Loucy (cell line): ENCODE data around the gene SORBS1.

Experiments
- H2AFZ ChIP-seq: fragments of 200-600 bp; sonication (generic); 2 replicates; pipeline ENCODE4 v1.6.0; 2016; ENCODE audit warnings: antibody characterized with exemption, mild to moderate bottlenecking, low read length, moderate library complexity
- H3F3A ChIP-seq: fragments of 200-600 bp; 2 replicates; pipeline ENCODE4 v1.6.0; 2016; ENCODE audit warnings: antibody characterized with exemption, low read depth, mild to moderate bottlenecking
- H3K27me3 ChIP-seq: fragments of 200-600 bp; sonication (generic); 2 replicates; pipeline ENCODE4 v1.6.1; 2014; ENCODE audit warnings: low read length, mild to moderate bottlenecking; ENCODE audit not compliant: insufficient read depth, poor library complexity, severe bottlenecking
- H3K36me3 ChIP-seq: fragments of 200-600 bp; sonication (generic); 2 replicates; pipeline ENCODE4 v1.6.1; 2016; ENCODE audit warnings: low read length; ENCODE audit not compliant: insufficient read depth
- H3K4me1 ChIP-seq: fragments of 200-600 bp; sonication (generic); 2 replicates; pipeline ENCODE4 v1.5.1; 2014; ENCODE audit warnings: low read length, mild to moderate bottlenecking; ENCODE audit not compliant: insufficient read depth, poor library complexity, severe bottlenecking
- H3K4me2 ChIP-seq: fragments of 200-600 bp; sonication (generic); 2 replicates; pipeline ENCODE4 v1.6.0; 2014; ENCODE audit warnings: antibody characterized with exemption, low read length, low read depth, mild to moderate bottlenecking; ENCODE audit not compliant: poor library complexity, severe bottlenecking
- H3K4me3 ChIP-seq: fragments of 200-600 bp; sonication (generic); 2 replicates; pipeline ENCODE4 v1.5.1; 2014; ENCODE audit warnings: low read length, mild to moderate bottlenecking, mixed read lengths; ENCODE audit not compliant: poor library complexity, severe bottlenecking
- H3K79me2 ChIP-seq: fragments of 200-600 bp; sonication (generic); 2 replicates; pipeline ENCODE4 v1.6.1; 2014; ENCODE audit warnings: low read length; ENCODE audit not compliant: insufficient read depth
- H3K9ac ChIP-seq: fragments of 200-600 bp; sonication (generic); 2 replicates; pipeline ENCODE4 v1.6.0; 2014; ENCODE audit warnings: mild to moderate bottlenecking, low read depth, low read length, moderate library complexity; ENCODE audit not compliant: poor library complexity, severe bottlenecking
- H3K9me2 ChIP-seq: fragments of 200-600 bp; sonication (generic); replicated peaks from 2 replicates; pipeline ENCODE4 v1.6.1; 2016; ENCODE audit warnings: low read depth, low read length, mixed read lengths
- H3K9me3 ChIP-seq: fragments of 200-600 bp; sonication (generic); 2 replicates; pipeline ENCODE4 v1.6.1; 2014; ENCODE audit warnings: mild to moderate bottlenecking, antibody characterized with exemption, low read length, low read depth; ENCODE audit not compliant: insufficient read depth
- H4K20me1 ChIP-seq: fragments of 200-600 bp; sonication (generic); 2 replicates; pipeline ENCODE4 v1.6.0; 2014; ENCODE audit warnings: antibody characterized with exemption, low read length, mild to moderate bottlenecking; ENCODE audit not compliant: insufficient read depth, poor library complexity, severe bottlenecking
- CTCF ChIP-seq: fragments of 200-600 bp; sonication (generic); conservative IDR thresholded peaks from 2 replicates; pipeline ENCODE4 v1.5.1; 2014; ENCODE audit warnings: mild to moderate bottlenecking, antibody characterized with exemption, low read length
- EZH2phosphoT487 ChIP-seq: fragments of 200-600 bp; IDR thresholded peaks from 2 replicates; pipeline ENCODE4 v1.6.1; 2018; ENCODE audit warnings: antibody characterized with exemption, mild to moderate bottlenecking, moderate library complexity, borderline replicate concordance

Gene SORBS1

GRCh38 chr10:95435548-95436279, 125.5 kb downstream of the SORBS1 start:
- no peak overlapping the region for H3K9ac ChIP-seq
- H4K20me1 ChIP-seq: no peaks in the 10 kb centered on the region
- no peak overlapping the region for H2AFZ ChIP-seq
- H3F3A ChIP-seq: no peaks in the 10 kb centered on the region
- H3K4me3 ChIP-seq: no peak overlapping the region
- no peaks in the 10 kb centered on the region for H3K79me2 ChIP-seq
- peaks cover 6% of the 10 kb centered on the region for H3K4me1 ChIP-seq
- H3K9me2 ChIP-seq: no peaks in the 10 kb centered on the region
- H3K27me3 ChIP-seq: no peaks in the 10 kb centered on the region
- TF ChIP-seq EZH2phosphoT487 (no peak), CTCF (no peak)
- H3K4me2 ChIP-seq: no peak overlapping the region
- H3K9me3 ChIP-seq: no peaks in the 10 kb centered on the region
- no peaks in the 10 kb centered on the region for H3K36me3 ChIP-seq

- H3K79me2 ChIP-seq: no peaks in the 10 kb centered on the region
- no peak overlapping the region for H3K9ac ChIP-seq
- H4K20me1 ChIP-seq: no peaks in the 10 kb centered on the region
- H3K27me3 ChIP-seq: no peaks in the 10 kb centered on the region
- no peaks in the 10 kb centered on the region for H3K9me3 ChIP-seq
- H3K4me1 ChIP-seq: no peaks in the 10 kb centered on the region
- H3K36me3 ChIP-seq: no peaks in the 10 kb centered on the region
- no peak overlapping the region for H3K4me3 ChIP-seq
- H3F3A ChIP-seq: no peaks in the 10 kb centered on the region
- TF ChIP-seq EZH2phosphoT487 (no peak), CTCF (no peak)
- H2AFZ ChIP-seq: no peak overlapping the region
- no peaks in the 10 kb centered on the region for H3K9me2 ChIP-seq
- H3K4me2 ChIP-seq: no peak overlapping the region
These were observed 126.6 kb downstream of the SORBS1 start for GRCh38 chr10:95434583-95434982.

- Histone ChIP-seq H3K4me3 (no peak overlapping the region), H3K4me2 (no peak overlapping the region), H3K27me3 (no peaks in the 10 kb centered on the region), H3K9ac (no peak overlapping the region), H3F3A (no peaks in the 10 kb centered on the region), H2AFZ (no peak overlapping the region), H3K4me1 (no peaks in the 10 kb centered on the region), H3K9me3 (no peaks in the 10 kb centered on the region), H3K9me2 (no peaks in the 10 kb centered on the region), H3K36me3 (no peaks in the 10 kb centered on the region), H3K79me2 (no peaks in the 10 kb centered on the region), H4K20me1 (no peaks in the 10 kb centered on the region)
- no peak for TF ChIP-seq EZH2phosphoT487
- TF ChIP-seq CTCF: no peak
These were observed 129.2 kb downstream of the SORBS1 start for GRCh38 chr10:95431900-95432342.
